Adrenal gland (tissue), 5 donors: ENCODE data around the gene DAGLB.

Source experiments
- POLR2A ChIP-seq, 2 donors: fragments of 450-650 bp; IDR thresholded peaks; one replicate each; pipeline ENCODE4 v1.6.1; 2017; ENCODE audit warnings: antibody characterized with exemption in 2 of 2, mild to moderate bottlenecking in 2 of 2, moderate library complexity in 1 of 2
- TF ChIP-seq, protein P1 (sequence below), 6 experiments: fragments of 450-650 bp in 4 of 6; fragments of 200-600 bp in 2 of 6; sonication (generic) in 1 of 6; IDR thresholded peaks; 1 replicate in 5 of 6; 2 replicates in 1 of 6; pipeline versions ENCODE4 v1.5.1 to v1.8.0; 2016 to 2021; ENCODE audit warnings: antibody characterized with exemption in 6 of 6, mild to moderate bottlenecking in 2 of 6, moderate library complexity in 1 of 6
- donor health status: DM: no; HTN: no; CAD: no.

DNA sequence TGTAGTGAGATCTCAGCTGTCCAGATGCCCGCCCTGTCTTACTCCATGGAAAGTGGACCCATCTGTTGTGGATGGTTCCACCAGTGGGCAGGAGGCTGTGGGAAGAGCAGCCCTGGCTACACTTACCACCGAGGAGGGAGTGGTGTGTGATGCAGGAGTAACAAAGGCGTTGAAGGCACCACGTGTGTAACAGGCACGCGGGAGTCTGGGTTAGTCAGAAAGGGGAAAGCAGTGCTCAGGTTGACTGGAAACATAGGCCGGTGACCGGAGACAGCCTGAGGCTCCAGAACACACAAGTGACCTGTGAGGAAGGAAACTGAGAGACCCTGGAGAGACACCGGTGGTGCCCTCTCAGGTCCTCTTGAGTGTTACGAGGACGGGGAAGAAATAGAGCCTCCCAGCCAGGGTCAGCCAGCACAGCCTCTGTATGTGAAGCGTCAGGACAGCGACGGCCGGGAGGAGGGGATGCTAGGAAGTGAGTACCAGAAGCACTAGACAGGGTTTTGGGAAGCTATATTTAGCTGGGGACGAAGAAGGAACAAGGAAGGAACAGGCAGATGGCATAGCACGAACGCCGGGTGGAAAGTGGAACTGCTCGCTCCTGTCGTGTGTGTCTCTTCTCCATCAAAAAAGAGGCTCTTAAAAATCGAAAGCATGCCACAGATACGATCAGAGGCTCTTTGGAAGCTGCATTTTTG is 51.7 kb downstream of the DAGLB start:
- TF ChIP-seq, protein P1, sequence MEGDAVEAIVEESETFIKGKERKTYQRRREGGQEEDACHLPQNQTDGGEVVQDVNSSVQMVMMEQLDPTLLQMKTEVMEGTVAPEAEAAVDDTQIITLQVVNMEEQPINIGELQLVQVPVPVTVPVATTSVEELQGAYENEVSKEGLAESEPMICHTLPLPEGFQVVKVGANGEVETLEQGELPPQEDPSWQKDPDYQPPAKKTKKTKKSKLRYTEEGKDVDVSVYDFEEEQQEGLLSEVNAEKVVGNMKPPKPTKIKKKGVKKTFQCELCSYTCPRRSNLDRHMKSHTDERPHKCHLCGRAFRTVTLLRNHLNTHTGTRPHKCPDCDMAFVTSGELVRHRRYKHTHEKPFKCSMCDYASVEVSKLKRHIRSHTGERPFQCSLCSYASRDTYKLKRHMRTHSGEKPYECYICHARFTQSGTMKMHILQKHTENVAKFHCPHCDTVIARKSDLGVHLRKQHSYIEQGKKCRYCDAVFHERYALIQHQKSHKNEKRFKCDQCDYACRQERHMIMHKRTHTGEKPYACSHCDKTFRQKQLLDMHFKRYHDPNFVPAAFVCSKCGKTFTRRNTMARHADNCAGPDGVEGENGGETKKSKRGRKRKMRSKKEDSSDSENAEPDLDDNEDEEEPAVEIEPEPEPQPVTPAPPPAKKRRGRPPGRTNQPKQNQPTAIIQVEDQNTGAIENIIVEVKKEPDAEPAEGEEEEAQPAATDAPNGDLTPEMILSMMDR (IDR thresholded peaks at IDR 0.05) = no peak
- TF ChIP-seq POLR2A (IDR thresholded peaks at IDR 0.05) = no peak
